Activated T-helper 1 cell treated with anti-CD3 and anti-CD28 coated beads, Interleukin-12 subunit alpha, Interleukin-12 subunit beta, Interleukin-2, Interleukin-4 antibody, amounts not matched to agents 30 ng/mL and 10 ng/mL and 1 ng/mL, durations not matched to agents 14 hours and 24 hours and 36 hours (primary cell): Measurements from ENCODE around the gene ADAM33. TPM values are rescaled to one million over a fixed set of nuclear protein-coding genes. Genes with fewer than 3 reads are reported as not detected.

Source experiments
- DNase-seq: peaks from one replicate; pipeline ENCODE4 v3.0.0; 2021; ENCODE audit warnings: low spot score
- H3K27ac Mint-ChIP-seq: one replicate; pipeline ENCODE4 v1.8.0; 2021; ENCODE audit warnings: mild to moderate bottlenecking, mixed read lengths
- H3K27me3 Mint-ChIP-seq: one replicate; pipeline ENCODE4 v1.8.0; 2022; ENCODE audit warnings: mild to moderate bottlenecking, moderate library complexity, mixed read lengths; ENCODE audit not compliant: insufficient read depth
- H3K36me3 Mint-ChIP-seq: one replicate; pipeline ENCODE4 v1.8.0; 2021; ENCODE audit warnings: low read depth, mixed read lengths
- H3K4me1 Mint-ChIP-seq: one replicate; pipeline ENCODE4 v1.8.0; 2021; ENCODE audit warnings: low read depth, mixed read lengths
- H3K4me3 Mint-ChIP-seq: one replicate; pipeline ENCODE4 v1.8.0; 2021; ENCODE audit warnings: mild to moderate bottlenecking, moderate library complexity, mixed read lengths
- H3K9me3 Mint-ChIP-seq: one replicate; pipeline ENCODE4 v1.8.0; 2021; ENCODE audit warnings: mixed read lengths
- intact Hi-C: fragments of 100-400 bp; cut with micrococcal nuclease; formaldehyde crosslinking; loops from one replicate; pipeline ENCODE4 v1.15.1; 2024
- total RNA-seq: library from RNA; stranded (reverse); gene quantifications from 2 replicates; pipeline ENCODE4 v1.2.3, GENCODE V29; 2022

ADAM33 gene
- total RNA-seq, 1 donor from 2014 or later, result not detected

DNA sequence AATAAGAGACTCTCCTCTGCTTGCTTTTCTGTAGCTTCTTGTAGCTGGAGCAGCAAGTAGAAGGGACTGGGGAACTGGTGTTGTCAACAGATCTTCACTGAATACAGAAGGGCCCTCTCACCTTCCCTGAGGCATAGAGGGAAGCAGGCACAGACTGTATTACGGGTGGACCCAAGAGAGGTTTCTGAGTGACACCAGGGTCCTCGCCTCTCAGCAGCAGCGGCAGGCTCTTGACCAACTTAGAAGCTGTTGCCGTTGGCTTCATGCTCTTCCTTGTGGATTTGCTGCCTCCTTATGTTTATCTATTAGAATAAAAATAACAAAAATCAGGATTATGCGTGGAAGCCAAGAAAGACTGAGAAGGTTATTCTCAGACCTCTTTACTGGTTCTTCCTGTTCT lies 50.3 kb downstream of the ADAM33 start:
- Mint-ChIP-seq H3K9me3 (no peaks in the 10 kb centered on the region), H3K4me3 (no peak overlapping the region), H3K27me3 (no peaks in the 10 kb centered on the region), H3K4me1 (no peaks in the 10 kb centered on the region), H3K36me3 (peaks cover 3% of the 10 kb centered on the region), H3K27ac (no peak overlapping the region)
- no peak for DNase-seq
- intact Hi-C loops, result no loop called here

DNA sequence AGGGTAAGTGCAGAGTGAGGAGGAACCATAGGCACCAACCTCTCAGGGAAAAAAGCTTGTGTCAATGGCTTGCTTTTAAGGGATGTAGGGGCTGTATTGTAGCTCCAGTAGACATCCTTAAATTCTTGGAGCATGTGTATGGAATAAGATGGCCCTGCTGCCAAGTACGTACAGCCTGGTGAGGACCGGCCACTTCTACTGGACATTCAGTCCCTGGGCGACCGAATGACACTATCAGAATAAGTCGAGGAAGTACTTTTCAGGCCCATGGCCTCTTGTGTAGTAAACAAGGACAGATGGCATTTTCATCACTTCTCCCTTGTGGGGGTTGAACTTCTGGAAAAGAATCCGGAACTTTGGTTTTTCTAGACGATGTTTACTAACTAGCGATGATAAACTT lies 51.4 kb downstream of the ADAM33 start:
- Mint-ChIP-seq H3K9me3 (no peaks in the 10 kb centered on the region), H3K27ac (no peak overlapping the region), H3K4me1 (no peaks in the 10 kb centered on the region), H3K36me3 (peaks cover 3% of the 10 kb centered on the region), H3K27me3 (no peaks in the 10 kb centered on the region), H3K4me3 (no peak overlapping the region)
- intact Hi-C loops, result no loop called here
- DNase-seq, result no peak

GRCh38 chr20:3629893-3630292 lies 51.9 kb downstream of the ADAM33 start:
- intact Hi-C loops, result no loop called here
- H3K36me3 Mint-ChIP-seq, result peaks cover 3% of the 10 kb centered on the region
- H3K27ac Mint-ChIP-seq, result no peak overlapping the region

GRCh38 chr20:3628502-3629314 lies 53.1 kb downstream of the ADAM33 start:
- Mint-ChIP-seq H3K36me3 (peaks cover 3% of the 10 kb centered on the region), H3K27me3 (no peaks in the 10 kb centered on the region), H3K27ac (no peak overlapping the region), H3K4me1 (no peaks in the 10 kb centered on the region), H3K4me3 (no peak overlapping the region), H3K9me3 (no peaks in the 10 kb centered on the region)
- intact Hi-C loops, result no loop called here
- no peak for DNase-seq

More at GRCh38 chr20:3629893-3630292, 51.9 kb downstream of the ADAM33 start:
- H3K4me3 Mint-ChIP-seq, result no peak overlapping the region
- DNase-seq, result no peak
- H3K27me3 Mint-ChIP-seq, result no peaks in the 10 kb centered on the region
- H3K9me3 Mint-ChIP-seq, result no peaks in the 10 kb centered on the region
- H3K4me1 Mint-ChIP-seq, result no peaks in the 10 kb centered on the region

- H3K4me1 Mint-ChIP-seq, result no peaks in the 10 kb centered on the region
- no peaks in the 10 kb centered on the region for H3K27me3 Mint-ChIP-seq
- no peaks in the 10 kb centered on the region for H3K9me3 Mint-ChIP-seq
- DNase-seq, result no peak
- no peak overlapping the region for H3K27ac Mint-ChIP-seq
- H3K36me3 Mint-ChIP-seq, result peaks cover 3% of the 10 kb centered on the region
- no peak overlapping the region for H3K4me3 Mint-ChIP-seq
- intact Hi-C loops, result no loop called here
Measured at GRCh38 chr20:3627476-3627875, 54.3 kb downstream of the ADAM33 start.

DNA sequence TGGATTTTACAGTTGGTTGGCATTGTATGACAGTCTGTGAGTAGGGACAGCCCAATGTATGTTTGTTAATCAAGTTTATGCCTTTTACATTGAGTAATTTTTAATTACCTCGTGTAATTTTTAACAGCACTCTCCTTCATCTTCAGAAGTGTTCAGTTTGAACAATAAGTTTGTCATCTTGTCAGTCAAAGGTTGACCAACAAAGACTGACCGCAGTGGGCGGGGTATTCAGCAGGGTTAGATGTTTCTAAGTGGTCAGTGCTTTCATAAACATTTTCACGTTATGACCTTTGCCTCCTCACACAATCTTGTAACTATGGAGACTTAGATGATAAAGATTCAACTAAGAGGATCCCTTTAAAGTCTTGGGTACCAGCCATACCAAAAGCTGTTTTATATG lies 59.4 kb downstream of the ADAM33 start:
- no peak for DNase-seq
- no peaks in the 10 kb centered on the region for H3K27me3 Mint-ChIP-seq
- H3K36me3 Mint-ChIP-seq, result no peaks in the 10 kb centered on the region
- intact Hi-C loops, result no loop called here
- no peak overlapping the region for H3K4me3 Mint-ChIP-seq
- no peaks in the 10 kb centered on the region for H3K4me1 Mint-ChIP-seq
- H3K9me3 Mint-ChIP-seq, result no peaks in the 10 kb centered on the region
- H3K27ac Mint-ChIP-seq, result no peak overlapping the region

DNA sequence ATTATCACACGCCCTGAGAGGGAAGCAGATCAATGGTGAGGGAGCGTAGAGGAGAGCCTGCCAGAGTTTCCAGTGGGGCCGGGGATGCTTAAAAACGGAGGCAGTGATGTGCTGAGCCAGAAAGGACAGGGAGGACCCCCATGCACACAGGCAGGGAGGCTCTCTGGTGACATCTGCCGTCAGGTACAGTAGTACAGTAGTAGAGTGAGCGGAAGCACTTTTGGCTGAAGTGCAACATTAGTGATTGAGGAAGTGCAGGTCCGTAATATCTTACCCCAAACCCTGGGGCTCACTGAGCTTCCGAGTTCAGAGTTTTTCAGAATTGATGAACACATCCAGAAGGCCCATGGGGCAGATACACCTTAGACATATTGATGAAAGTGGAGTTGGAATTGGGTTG lies 60.7 kb downstream of the ADAM33 start:
- Mint-ChIP-seq H3K4me1 (no peaks in the 10 kb centered on the region), H3K36me3 (no peaks in the 10 kb centered on the region), H3K27me3 (no peaks in the 10 kb centered on the region), H3K27ac (no peak overlapping the region), H3K4me3 (no peak overlapping the region), H3K9me3 (no peaks in the 10 kb centered on the region)
- intact Hi-C loops, result no loop called here
- DNase-seq, result no peak

Other genes starting within 250 kb of the ADAM33 start
- gene ATRN, start 211.0 kb downstream of the ADAM33 start, total RNA-seq, result 10.9 and 11.9 TPM in 2 replicates
- not detected in 2 replicates for gene GFRA4, start 18.6 kb downstream of the ADAM33 start, total RNA-seq
- not detected in 2 replicates for gene SIGLEC1, start 30.6 kb upstream of the ADAM33 start, total RNA-seq
- not detected in 2 replicates for gene HSPA12B, start 50.7 kb upstream of the ADAM33 start, total RNA-seq
- 55.5 and 64.6 TPM in 2 replicates for gene ADISSP, start 85.7 kb upstream of the ADAM33 start, total RNA-seq
- 0.12 TPM in 1 of 2 replicates, not detected in the other for gene SPEF1, start 99.4 kb upstream of the ADAM33 start, total RNA-seq
- 72.3 and 80.2 TPM in 2 replicates for gene CENPB, start 104.7 kb upstream of the ADAM33 start, total RNA-seq
- gene CDC25B, start 114.3 kb upstream of the ADAM33 start, total RNA-seq, result 71.7 and 76.2 TPM in 2 replicates
- gene AP5S1, start 138.5 kb upstream of the ADAM33 start, total RNA-seq, result 14.9 and 15.0 TPM in 2 replicates
- gene MAVS, start 164.8 kb upstream of the ADAM33 start, total RNA-seq, result 40.8 TPM in 2 replicates
- 51.4 and 54.6 TPM in 2 replicates for gene PANK2, start 207.4 kb upstream of the ADAM33 start, total RNA-seq